SU-DHL-6 (cell line): ENCODE measurements around the gene WNT9A.

Source experiments
- H2AFZ ChIP-seq: fragments of 200-600 bp; sonication (generic); 2 replicates; pipeline ENCODE4 v1.6.1; 2014; ENCODE audit warnings: low read depth, mild to moderate bottlenecking, moderate library complexity, mixed read lengths, antibody characterized with exemption, low read length; ENCODE audit not compliant: severe bottlenecking
- H3F3A ChIP-seq: fragments of 200-600 bp; shearing (Covaris generic); 2 replicates; pipeline ENCODE4 v1.6.0; 2016; ENCODE audit warnings: antibody characterized with exemption, mild to moderate bottlenecking; ENCODE audit not compliant: insufficient read depth
- H3K27ac ChIP-seq: fragments of 200-600 bp; sonication (generic); 2 replicates; pipeline ENCODE4 v1.5.1; 2016; ENCODE audit warnings: low read depth, mild to moderate bottlenecking, low read length, moderate library complexity, mixed read lengths
- H3K27me3 ChIP-seq: fragments of 200-600 bp; sonication (generic), shearing (Covaris generic); 2 replicates; pipeline ENCODE4 v1.6.0; 2014; ENCODE audit warnings: mild to moderate bottlenecking, low read length
- H3K36me3 ChIP-seq: fragments of 200-600 bp; sonication (generic); 2 replicates; pipeline ENCODE4 v1.6.1; 2014; ENCODE audit warnings: mild to moderate bottlenecking, low read length, mixed read lengths
- H3K4me2 ChIP-seq: fragments of 300-600, 200-600 bp; shearing (Covaris generic), sonication (generic); 2 replicates; pipeline ENCODE4 v1.6.0; 2014; ENCODE audit warnings: low read length, low read depth, mild to moderate bottlenecking; ENCODE audit not compliant: poor library complexity, severe bottlenecking
- H3K4me3 ChIP-seq: fragments of 200-600 bp; sonication (generic); 2 replicates; pipeline ENCODE4 v1.5.1; 2014; ENCODE audit warnings: antibody characterized with exemption, low read length, mild to moderate bottlenecking, mixed read lengths; ENCODE audit not compliant: insufficient read depth, poor library complexity, severe bottlenecking
- H3K79me2 ChIP-seq: fragments of 200-600 bp; sonication (generic); 2 replicates; pipeline ENCODE4 v1.6.1; 2014; ENCODE audit warnings: mild to moderate bottlenecking, low read length, moderate library complexity; ENCODE audit not compliant: insufficient read depth
- H3K9ac ChIP-seq: fragments of 200-600 bp; sonication (generic); 2 replicates; pipeline ENCODE4 v1.7.0; 2014; ENCODE audit warnings: mild to moderate bottlenecking, low read length
- H3K9me2 ChIP-seq: fragments of 200-600 bp; sonication (generic); replicated peaks from 2 replicates; pipeline ENCODE4 v1.6.1; 2014; ENCODE audit warnings: low read length; ENCODE audit not compliant: insufficient read depth
- H3K9me3 ChIP-seq: fragments of 200-600 bp; sonication (generic); 2 replicates; pipeline ENCODE4 v1.6.1; 2014; ENCODE audit warnings: low read length, mixed read lengths; ENCODE audit not compliant: insufficient read depth
- H4K20me1 ChIP-seq: fragments of 200-600 bp; sonication (generic); 2 replicates; pipeline ENCODE4 v1.6.1; 2014; ENCODE audit warnings: low read depth, mild to moderate bottlenecking, antibody characterized with exemption, low read length, moderate library complexity, mixed read lengths
- EZH2phosphoT487 ChIP-seq: fragments of 200-600 bp; sonication (generic), shearing (Covaris generic); conservative IDR thresholded peaks from 2 replicates; pipeline ENCODE4 v1.6.1; 2018; ENCODE audit warnings: mild to moderate bottlenecking, antibody characterized with exemption, low read length, moderate library complexity, mixed read lengths
- TF ChIP-seq, protein P1 (sequence below): fragments of 200-600 bp; sonication (generic); IDR thresholded peaks from one replicate; pipeline ENCODE4 v1.5.1; 2017; ENCODE audit warnings: antibody characterized with exemption, mild to moderate bottlenecking, low read length, moderate library complexity; ENCODE audit not compliant: insufficient read depth, poor library complexity, severe bottlenecking

WNT9A gene

GRCh38 chr1:227904541-227905335 is 43.0 kb downstream of the WNT9A start:
- Histone ChIP-seq H3F3A (no peaks in the 10 kb centered on the region), H3K9ac (no peak overlapping the region), H3K4me3 (no peak overlapping the region), H3K27me3 (no peaks in the 10 kb centered on the region), H3K9me3 (no peaks in the 10 kb centered on the region), H3K79me2 (no peaks in the 10 kb centered on the region), H4K20me1 (no peaks in the 10 kb centered on the region), H2AFZ (no peak overlapping the region), H3K27ac (no peak overlapping the region), H3K4me2 (no peak overlapping the region), H3K9me2 (no peaks in the 10 kb centered on the region), H3K36me3 (no peaks in the 10 kb centered on the region)
- TF ChIP-seq, protein P1, sequence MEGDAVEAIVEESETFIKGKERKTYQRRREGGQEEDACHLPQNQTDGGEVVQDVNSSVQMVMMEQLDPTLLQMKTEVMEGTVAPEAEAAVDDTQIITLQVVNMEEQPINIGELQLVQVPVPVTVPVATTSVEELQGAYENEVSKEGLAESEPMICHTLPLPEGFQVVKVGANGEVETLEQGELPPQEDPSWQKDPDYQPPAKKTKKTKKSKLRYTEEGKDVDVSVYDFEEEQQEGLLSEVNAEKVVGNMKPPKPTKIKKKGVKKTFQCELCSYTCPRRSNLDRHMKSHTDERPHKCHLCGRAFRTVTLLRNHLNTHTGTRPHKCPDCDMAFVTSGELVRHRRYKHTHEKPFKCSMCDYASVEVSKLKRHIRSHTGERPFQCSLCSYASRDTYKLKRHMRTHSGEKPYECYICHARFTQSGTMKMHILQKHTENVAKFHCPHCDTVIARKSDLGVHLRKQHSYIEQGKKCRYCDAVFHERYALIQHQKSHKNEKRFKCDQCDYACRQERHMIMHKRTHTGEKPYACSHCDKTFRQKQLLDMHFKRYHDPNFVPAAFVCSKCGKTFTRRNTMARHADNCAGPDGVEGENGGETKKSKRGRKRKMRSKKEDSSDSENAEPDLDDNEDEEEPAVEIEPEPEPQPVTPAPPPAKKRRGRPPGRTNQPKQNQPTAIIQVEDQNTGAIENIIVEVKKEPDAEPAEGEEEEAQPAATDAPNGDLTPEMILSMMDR = no peak
- TF ChIP-seq EZH2phosphoT487 = no peak

- TF ChIP-seq, protein P1 = no peak
- TF ChIP-seq EZH2phosphoT487 = no peak
- no peaks in the 10 kb centered on the region for H3K27me3 ChIP-seq
- no peak overlapping the region for H3K4me2 ChIP-seq
- no peaks in the 10 kb centered on the region for H3F3A ChIP-seq
- no peaks in the 10 kb centered on the region for H3K79me2 ChIP-seq
- H3K9me2 ChIP-seq = no peaks in the 10 kb centered on the region
- no peak overlapping the region for H2AFZ ChIP-seq
- no peak overlapping the region for H3K27ac ChIP-seq
- no peaks in the 10 kb centered on the region for H3K9me3 ChIP-seq
- H3K36me3 ChIP-seq = no peaks in the 10 kb centered on the region
- no peak overlapping the region for H3K9ac ChIP-seq
- no peaks in the 10 kb centered on the region for H4K20me1 ChIP-seq
- H3K4me3 ChIP-seq = no peak overlapping the region
Observed at GRCh38 chr1:227903614-227904501, 43.9 kb downstream of the WNT9A start.

DNA sequence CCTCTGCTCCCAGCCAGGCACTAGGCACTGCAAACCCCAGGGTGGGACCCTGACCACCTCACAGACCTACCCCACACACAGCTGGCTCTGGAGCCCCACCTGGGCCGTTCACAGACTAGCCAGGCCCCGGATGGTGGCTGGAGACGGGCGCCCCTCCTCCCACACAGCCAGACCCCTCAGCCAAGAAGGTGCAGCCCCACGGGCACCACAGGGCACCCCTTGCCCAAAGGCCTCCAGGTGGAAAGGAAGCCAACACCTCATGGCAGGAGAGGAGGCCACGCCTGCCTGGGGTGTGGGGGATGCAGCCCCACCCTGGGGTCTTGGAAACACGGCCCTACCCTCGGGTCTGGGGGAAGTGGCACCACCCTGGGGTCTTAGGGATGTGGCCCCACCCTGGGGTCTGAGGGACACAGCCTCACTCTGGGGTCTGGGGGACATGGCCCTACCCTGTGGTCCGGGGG is 44.6 kb downstream of the WNT9A start:
- H3K27ac ChIP-seq = no peak overlapping the region
- H4K20me1 ChIP-seq = no peaks in the 10 kb centered on the region
- H3K27me3 ChIP-seq = no peaks in the 10 kb centered on the region

More for the DNA sequence above, 44.6 kb downstream of the WNT9A start:
- H2AFZ ChIP-seq = no peak overlapping the region
- H3K79me2 ChIP-seq = no peaks in the 10 kb centered on the region
- H3K9me2 ChIP-seq = no peaks in the 10 kb centered on the region
- no peaks in the 10 kb centered on the region for H3F3A ChIP-seq
- H3K9me3 ChIP-seq = no peaks in the 10 kb centered on the region
- no peak overlapping the region for H3K4me3 ChIP-seq
- H3K9ac ChIP-seq = no peak overlapping the region
- no peak for TF ChIP-seq EZH2phosphoT487
- TF ChIP-seq, protein P1 = no peak
- no peak overlapping the region for H3K4me2 ChIP-seq
- no peaks in the 10 kb centered on the region for H3K36me3 ChIP-seq
